HG03039 (cell line): ENCODE measurements around the gene MC1R.
"Not testable (repeated sequence)": the region's sequence is repeated elsewhere in the genome, so short reads cannot be mapped to it uniquely, and the experiment has no call there.

Experiments
- ATAC-seq: cut with Tn5 transposase; IDR thresholded peaks from one replicate; pipeline ENCODE4 v1.9.1; 2021; ENCODE audit warnings: mild to moderate bottlenecking, moderate library complexity; ENCODE audit not compliant: unreplicated experiment

MC1R gene

GRCh38 chr16:89913408-89914387, 5.0 kb upstream of the MC1R start:
- no peak for ATAC-seq

- not testable (repeated sequence) for ATAC-seq
Observed at GRCh38 chr16:89914642-89915285, 3.9 kb upstream of the MC1R start.

GRCh38 chr16:89915303-89916232, 3.1 kb upstream of the MC1R start:
- ATAC-seq = no peak

GRCh38 chr16:89917773-89918452, 749 bp upstream of the MC1R start:
- peak; percentile 56 for ATAC-seq

GRCh38 chr16:89919535-89920406, 1.1 kb downstream of the MC1R start:
- ATAC-seq = no peak

GRCh38 chr16:89920723-89921122, 2.1 kb downstream of the MC1R start:
- ATAC-seq = no peak

GRCh38 chr16:89921131-89921701, 2.6 kb downstream of the MC1R start:
- no peak for ATAC-seq

- no peak for ATAC-seq
Observed at GRCh38 chr16:89921702-89922476, 3.2 kb downstream of the MC1R start.

- no peak for ATAC-seq
Observed at GRCh38 chr16:89922477-89922883, 3.8 kb downstream of the MC1R start.

GRCh38 chr16:89922884-89923639, 4.4 kb downstream of the MC1R start, which contains the start of gene TUBB3:
Gene TUBB3 (plus strand): TSS chr16:89923342. CDS start chr16:89923402, 60 bp downstream.
- ATAC-seq = no peak

- no peak for ATAC-seq
Observed at GRCh38 chr16:89923640-89924296, 5.1 kb downstream of the MC1R start.

- no peak for ATAC-seq
Observed at GRCh38 chr16:89924297-89924924, 5.7 kb downstream of the MC1R start.

GRCh38 chr16:89924925-89925307, 6.3 kb downstream of the MC1R start:
- ATAC-seq = no peak

- ATAC-seq = no peak
Observed at GRCh38 chr16:89925596-89926079, 7.0 kb downstream of the MC1R start.

GRCh38 chr16:89931305-89931896, 12.7 kb downstream of the MC1R start:
- no peak for ATAC-seq

GRCh38 chr16:89931964-89932363, 13.3 kb downstream of the MC1R start:
- ATAC-seq = no peak
